Stimulated activated CD4-positive, alpha-beta T cell treated with anti-CD3 and anti-CD28 coated beads, Interleukin-1b, Interleukin-23, amount 100 ng/mL, for 48 hours (primary cell): Measurements from ENCODE around the gene SERTAD2.
A peak's percentile ranks its signal among the peaks of the same experiment; 100 is the strongest.

Source experiments
- DNase-seq: peaks from one replicate; pipeline ENCODE4 v3.0.0-alpha.2; 2020

The SERTAD2 gene, protein sequence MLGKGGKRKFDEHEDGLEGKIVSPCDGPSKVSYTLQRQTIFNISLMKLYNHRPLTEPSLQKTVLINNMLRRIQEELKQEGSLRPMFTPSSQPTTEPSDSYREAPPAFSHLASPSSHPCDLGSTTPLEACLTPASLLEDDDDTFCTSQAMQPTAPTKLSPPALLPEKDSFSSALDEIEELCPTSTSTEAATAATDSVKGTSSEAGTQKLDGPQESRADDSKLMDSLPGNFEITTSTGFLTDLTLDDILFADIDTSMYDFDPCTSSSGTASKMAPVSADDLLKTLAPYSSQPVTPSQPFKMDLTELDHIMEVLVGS

GRCh38 chr2:64653109-64654062 lies at the start of gene SERTAD2:
TSS of gene SERTAD2 (minus strand) at chr2:64653913. CDS start at chr2:64636871, 17,042 bp downstream.
- peak; percentile 80 for DNase-seq

DNA sequence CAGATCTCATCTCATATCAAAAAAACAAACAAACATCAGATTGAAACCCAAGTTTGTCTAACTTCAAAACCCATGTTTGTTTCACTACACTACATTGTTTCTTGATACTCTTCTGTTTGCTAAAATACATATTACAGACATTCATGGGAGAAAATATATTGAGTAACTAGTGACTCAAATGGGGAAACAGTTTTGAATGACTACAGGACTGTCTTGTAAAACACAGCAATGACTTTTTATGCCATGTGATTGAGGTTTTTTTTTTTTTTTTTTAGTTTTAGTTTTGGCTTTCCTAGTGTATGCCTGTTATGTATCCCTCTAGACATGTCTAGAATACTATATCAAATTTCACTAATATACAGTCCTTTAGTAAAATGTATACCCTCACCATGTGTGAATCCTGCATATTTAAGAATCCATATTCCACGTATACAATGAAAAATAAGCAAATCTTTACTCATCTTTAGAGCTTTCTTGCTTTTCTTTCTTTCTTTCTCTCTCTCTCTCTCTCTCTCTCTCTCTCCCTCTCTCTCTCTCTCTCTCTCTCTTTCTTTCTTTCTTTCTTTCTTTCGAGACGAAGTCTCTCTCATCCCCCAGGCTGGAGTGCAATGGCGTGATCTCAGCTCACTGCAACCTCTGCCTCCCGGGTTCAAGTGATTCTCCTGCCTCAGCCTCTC lies 46.6 kb upstream of the SERTAD2 start:
- no peak for DNase-seq

DNA sequence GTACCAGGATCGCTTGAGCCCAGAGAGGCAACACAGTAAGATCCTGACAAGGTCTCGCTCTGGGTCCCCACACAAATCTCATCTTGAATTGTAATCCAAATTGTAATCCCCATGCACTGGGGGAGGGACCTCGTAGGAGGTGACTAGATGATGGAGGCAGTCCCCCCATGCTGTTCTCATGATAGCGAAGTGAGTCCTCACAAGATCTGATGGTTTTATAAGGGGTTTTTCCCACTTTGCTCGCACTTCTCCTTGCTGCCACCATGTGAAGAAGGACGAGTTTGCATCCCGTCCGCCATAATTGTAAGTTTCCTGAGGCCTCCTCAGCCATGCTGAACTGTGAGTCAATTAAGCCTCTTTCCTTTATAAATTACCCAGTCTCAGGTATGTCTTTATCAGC lies 46.0 kb upstream of the SERTAD2 start:
- peak; percentile 35 for DNase-seq

DNA sequence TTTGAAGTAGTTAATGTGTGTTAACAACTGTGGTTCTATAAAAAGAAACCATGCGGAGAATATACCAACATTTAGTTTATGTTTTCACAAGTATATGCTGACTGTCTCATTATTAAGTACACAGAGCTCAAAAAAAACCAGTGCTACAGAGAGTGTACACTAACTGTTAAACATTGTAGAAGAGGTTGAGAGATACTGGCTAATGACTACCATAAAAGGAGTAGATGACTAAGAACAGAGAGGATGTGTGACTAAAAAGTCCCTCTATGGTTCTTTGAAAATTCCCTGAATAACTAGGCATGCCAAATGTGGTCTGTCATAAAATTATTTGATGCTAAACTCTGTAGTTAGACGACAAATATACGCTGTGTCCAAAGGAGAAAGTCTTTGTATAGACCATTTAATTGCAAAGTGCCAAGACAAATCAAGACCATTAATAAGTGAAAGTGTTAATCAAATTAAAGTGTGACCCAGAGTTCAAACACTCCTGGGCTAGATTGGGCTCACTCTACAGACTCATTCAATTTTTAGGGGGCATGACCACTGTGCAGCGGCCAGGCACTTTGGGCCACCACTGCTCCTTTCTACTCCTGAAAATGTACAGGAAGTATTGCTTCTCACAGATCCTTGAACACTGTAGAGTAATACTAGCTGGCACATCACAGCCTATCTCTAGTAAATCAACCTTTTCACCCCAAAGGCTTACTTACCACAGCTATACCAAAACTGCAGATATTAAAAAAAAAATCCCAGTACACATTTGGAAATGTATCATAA lies 45.1 kb upstream of the SERTAD2 start:
- no peak for DNase-seq

- no peak for DNase-seq
Observed at GRCh38 chr2:64698177-64698643, 44.5 kb upstream of the SERTAD2 start.

GRCh38 chr2:64697297-64698176 lies 43.8 kb upstream of the SERTAD2 start:
- no peak for DNase-seq

DNA sequence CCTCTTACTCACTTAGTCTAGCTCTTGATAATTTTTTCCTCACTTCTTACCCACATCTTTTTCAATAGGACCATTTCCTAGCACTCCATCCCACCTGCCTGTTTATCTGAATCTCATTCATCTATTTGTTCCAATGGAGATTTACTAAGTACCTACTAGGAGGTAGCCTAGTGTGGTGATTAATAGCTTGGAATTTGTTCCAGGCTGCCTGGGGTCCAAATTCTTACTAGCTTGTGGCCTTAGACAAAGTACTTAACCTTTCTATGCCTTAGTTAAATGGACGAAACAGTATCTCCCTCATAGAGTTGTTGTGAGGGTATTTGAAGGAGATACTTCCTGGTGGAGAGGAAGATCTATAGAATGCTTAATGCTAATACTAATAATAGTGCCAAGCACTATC lies 42.9 kb upstream of the SERTAD2 start:
- no peak for DNase-seq

DNA sequence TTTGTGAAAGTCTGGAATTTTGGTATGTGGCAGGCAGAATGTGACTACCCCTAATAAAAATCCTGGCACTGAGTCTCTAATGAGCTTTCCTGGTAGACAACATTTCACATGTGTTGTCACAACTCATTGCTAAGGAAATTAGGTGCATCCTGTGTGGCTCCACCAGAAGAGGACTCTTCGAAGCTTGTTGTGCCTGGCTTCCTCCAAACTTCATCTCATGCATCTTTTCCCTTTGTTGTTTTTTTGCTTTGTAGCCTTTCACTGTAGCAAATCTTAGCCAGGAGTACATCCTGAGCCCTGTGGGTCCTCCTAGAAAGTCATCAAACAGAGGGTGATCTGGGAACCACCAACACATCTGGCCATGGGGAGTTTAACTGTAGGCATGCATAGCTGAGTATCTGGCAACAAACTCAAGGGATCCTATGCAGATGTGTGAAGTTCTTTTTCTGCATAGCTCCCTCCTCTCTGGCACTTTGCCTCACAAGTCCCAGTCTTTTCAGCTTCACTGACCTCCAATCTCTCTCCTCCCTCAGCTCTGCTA lies 42.1 kb upstream of the SERTAD2 start:
- DNase-seq, result no peak

GRCh38 chr2:64692401-64692800 lies 38.7 kb upstream of the SERTAD2 start:
- DNase-seq, result no peak

- no peak for DNase-seq
Observed at GRCh38 chr2:64688909-64689308, 35.2 kb upstream of the SERTAD2 start.

- no peak for DNase-seq
Observed at GRCh38 chr2:64686283-64686956, 32.7 kb upstream of the SERTAD2 start.

GRCh38 chr2:64685430-64685829 lies 31.7 kb upstream of the SERTAD2 start:
- DNase-seq, result no peak

DNA sequence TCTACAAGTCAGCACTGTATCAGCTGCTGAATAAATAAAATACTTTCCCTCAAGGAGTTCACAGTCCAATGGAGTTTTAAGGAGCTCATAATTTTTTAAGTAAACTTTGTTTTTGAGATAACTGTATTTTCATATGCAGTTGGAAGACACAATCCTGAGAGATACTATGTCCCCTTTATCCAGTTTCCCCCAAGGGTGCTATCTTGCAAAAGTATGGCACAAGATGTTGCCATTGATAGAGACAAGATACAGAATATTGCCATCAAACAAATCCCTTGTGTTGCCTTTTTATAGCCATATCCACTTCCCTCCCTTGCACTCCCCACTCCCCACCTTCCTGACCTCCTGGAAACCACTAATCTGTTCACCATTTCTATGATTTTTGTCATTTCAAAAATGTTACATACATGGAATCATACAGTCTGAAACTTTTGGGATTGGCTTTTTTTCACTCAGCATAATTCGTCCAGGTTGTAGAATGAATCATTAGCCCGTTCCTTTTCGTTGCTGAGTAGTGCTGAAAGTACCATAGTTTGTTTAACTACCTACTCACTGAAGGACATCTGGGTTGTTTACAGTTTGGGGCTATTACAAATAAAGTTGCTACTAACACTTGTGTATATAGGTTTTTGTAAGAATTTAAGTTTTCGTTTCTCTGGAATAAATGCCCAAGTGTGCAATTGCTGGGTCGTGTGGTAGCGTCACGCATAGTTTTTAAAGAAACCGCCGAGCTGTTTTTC lies 30.2 kb upstream of the SERTAD2 start:
- no peak for DNase-seq

DNA sequence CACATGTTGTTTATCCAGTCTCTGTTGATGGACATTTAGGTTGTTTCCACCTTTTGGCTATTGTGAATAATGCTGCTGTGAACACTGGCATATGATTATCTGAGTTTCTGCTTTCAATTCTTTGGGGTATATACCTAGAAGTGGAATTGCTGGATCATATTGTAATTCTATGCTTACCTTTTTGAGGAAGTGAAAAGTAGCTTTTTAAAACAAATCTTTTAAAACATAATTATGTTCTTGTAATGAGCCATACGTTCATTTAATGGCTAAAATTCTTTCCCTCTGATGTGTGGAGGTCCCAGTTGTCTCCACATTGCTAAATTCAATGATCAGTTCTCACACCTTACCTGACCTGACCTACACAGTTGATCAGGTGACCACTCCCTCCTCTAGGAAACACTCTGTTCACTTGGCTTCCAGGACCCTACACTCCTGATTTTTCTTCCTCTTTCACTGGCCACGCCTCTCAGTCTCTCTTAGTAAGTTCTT lies 27.8 kb upstream of the SERTAD2 start:
- DNase-seq, result no peak

GRCh38 chr2:64679673-64680425 lies 26.1 kb upstream of the SERTAD2 start:
- DNase-seq, result no peak

DNA sequence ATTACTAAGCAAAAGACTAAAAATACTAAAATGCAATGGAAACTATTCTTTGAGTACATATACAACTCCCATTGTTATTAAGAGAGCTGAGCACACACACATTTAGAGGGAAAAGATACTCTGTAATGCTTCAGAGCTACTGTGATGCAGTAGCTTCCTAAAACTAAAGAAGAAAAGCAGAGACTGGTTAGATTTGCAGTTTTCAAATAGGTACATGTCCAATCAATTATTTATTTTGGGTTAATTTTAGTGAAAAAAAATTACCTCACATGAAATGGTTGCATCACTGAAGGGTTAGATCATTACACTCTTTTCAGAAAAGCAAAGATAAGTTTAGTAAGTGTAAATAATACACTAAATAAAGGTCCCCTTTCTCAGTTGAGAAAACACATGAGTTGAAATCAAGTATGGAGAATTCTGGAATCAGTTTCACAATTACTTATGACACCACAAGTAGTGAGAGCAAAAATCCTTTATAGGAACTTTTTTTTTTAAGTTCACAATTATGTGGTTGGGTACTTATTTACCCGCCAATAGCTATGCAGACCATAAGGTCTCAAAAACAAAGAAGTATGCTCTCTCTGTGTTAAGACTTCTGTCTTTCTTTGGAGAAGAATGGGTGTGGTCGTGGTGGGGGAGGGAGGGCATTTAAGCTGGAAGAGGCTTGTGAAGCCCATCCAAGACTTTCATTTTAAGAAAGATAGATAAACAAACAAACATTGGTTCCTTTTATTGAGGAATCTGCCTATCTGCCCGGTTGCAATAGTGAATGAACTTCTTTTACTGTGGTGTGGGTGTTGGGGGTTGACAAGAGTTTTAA lies 25.3 kb upstream of the SERTAD2 start:
- DNase-seq, result no peak

DNA sequence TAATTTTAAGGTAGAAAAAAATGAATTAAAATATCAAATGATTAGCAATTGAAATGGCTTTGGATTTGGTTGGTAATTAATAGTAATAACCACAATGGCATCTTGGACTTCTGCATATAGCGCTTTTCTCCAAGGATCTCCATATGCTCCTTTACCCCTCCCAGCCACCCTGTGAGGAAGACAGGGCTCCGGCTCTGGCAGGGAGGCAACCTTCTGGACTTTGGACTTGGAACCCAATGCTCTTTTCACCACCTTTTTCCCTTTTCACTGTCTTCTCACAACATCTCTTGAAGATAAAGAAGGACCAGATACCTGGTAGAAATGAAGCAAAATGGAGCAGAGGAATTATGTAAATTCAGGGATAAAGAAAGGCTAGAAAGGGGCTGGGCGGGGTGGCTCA lies 23.8 kb upstream of the SERTAD2 start:
- no peak for DNase-seq

DNA sequence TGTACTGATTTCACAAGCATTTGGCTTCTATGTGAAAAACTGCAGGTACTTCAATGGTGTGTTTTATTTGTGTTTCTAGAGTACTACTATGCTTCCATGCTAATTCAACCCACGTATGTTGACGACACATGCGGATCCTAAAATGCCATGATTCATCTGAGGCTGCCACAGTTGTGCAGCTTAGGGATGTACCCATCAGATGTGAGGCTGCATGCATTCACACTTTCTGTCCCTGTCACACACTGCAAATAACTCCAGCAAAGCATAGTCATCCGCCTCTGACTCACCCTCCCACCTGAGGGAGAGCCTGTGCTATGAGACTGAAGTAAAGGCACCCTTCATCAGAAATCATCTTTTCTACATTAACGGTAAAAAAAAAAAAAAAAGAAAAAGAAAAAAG lies 22.1 kb upstream of the SERTAD2 start:
- DNase-seq, result peak; percentile 89
